T-helper 17 cell (primary cell): ENCODE data around the gene CNN1. TPM values are rescaled to one million over a fixed set of nuclear protein-coding genes. Genes with fewer than 3 reads are reported as not detected.
"Not testable (repeated sequence)": the region's sequence is repeated elsewhere in the genome, so short reads cannot be mapped to it uniquely, and the experiment has no call there.

Experiments
- ATAC-seq: fragments of 150-1000 bp; cut with Tn5 transposase; 2 replicates; pipeline ENCODE4 v1.10.0; 2021; ENCODE audit warnings: mild to moderate bottlenecking, moderate library complexity
- DNase-seq, 3 donors: peaks; one replicate each; pipeline versions ENCODE4 v3.0.0 to v3.0.0-alpha.2; 2020 to 2021
- H3K9me3 ChIP-seq: one replicate; pipeline ENCODE4 v1.7.0; 2013; ENCODE audit warnings: low read length, mild to moderate bottlenecking; ENCODE audit not compliant: control insufficient read depth, poor library complexity, severe bottlenecking
- H3K27ac Mint-ChIP-seq: one replicate; pipeline ENCODE4 v1.8.0; 2022; ENCODE audit warnings: mild to moderate bottlenecking, moderate library complexity, mixed read lengths
- H3K27me3 Mint-ChIP-seq: one replicate; pipeline ENCODE4 v1.8.0; 2022; ENCODE audit warnings: mixed read lengths
- H3K36me3 Mint-ChIP-seq: one replicate; pipeline ENCODE4 v1.8.0; 2022; ENCODE audit warnings: low read depth, mixed read lengths
- H3K4me1 Mint-ChIP-seq: one replicate; pipeline ENCODE4 v1.8.0; 2022; ENCODE audit warnings: mild to moderate bottlenecking, mixed read lengths
- H3K4me3 Mint-ChIP-seq: one replicate; pipeline ENCODE4 v1.8.0; 2022; ENCODE audit warnings: mild to moderate bottlenecking, moderate library complexity, mixed read lengths
- total RNA-seq, 4 donors: library from RNA in 2 of 4; stranded (reverse) in 2 of 4; gene quantifications; one replicate each; pipeline ENCODE4 v1.2.3 and lab custom pipeline; 2022 to 2026

Gene CNN1
- total RNA-seq, 2 donors from 2014 or later, result 2.6 TPM; not detected in 1

DNA sequence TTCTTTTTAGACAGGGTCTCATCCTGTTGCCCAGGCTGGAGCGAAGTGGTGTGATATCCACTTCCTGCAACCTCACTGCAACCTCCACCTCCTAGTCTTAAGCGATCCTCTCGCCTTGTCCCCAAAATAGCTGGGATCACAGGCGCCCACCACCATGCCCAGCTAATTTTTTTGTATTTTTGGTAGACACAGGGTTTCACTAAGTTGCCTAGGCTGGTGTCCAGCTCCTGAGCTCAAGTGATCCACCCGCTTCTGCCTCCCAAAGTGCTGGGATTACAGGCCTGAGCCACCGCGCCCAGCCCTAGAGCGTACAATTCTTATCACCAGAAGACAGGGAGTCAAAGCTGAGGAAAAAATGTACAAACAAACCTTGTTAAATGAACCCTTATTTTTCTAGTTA lies 24.9 kb downstream of the CNN1 start:
- H3K4me1 Mint-ChIP-seq, result peaks cover 13% of the 10 kb centered on the region
- no peaks in the 10 kb centered on the region for H3K27me3 Mint-ChIP-seq
- no peaks in the 10 kb centered on the region for H3K9me3 ChIP-seq
- H3K27ac Mint-ChIP-seq, result no peak overlapping the region
- DNase-seq (no peak), ATAC-seq (no peak)
- no peak overlapping the region for H3K4me3 Mint-ChIP-seq
- peaks cover 5% of the 10 kb centered on the region for H3K36me3 Mint-ChIP-seq

DNA sequence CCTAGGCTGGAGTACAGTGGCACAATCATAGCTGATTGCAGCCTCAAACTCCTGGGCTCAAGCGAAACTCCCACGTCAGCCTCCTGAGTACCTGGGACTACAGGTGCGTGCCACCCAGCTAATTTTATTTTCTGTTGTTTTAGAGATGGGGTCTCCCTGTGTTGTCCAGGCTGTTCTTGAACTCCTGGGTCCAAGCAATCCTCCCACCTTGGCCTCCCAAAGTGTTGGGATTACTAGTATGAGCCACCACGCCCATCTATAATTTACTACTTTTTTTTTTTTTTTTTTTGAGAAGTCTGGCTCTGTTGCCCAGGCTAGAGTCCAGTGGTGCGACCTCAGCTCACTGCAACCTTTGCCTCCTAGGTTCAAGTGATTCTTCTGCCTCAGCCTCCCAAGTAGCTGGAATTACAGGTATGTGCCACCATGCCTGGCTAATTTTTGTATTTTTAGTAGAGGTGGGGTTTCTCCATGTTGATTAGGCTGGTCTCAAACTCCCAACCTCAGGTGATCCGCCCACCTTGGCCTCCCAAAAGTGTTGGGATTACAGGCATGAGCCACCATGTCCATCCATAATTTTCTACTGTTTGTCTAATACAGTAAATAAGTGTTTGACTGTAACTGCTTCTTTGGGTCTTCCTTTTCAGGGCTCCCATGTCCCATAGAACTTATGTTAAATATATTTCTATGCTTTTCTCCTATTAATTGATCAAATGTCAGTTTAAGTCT lies 25.6 kb downstream of the CNN1 start:
- ATAC-seq, H3K9me3 ChIP-seq, H3K27me3 Mint-ChIP-seq, H3K4me3 Mint-ChIP-seq, H3K36me3 Mint-ChIP-seq, DNase-seq: not testable (repeated sequence)
- H3K27ac Mint-ChIP-seq, result peak overlapping the region; percentile 60
- H3K4me1 Mint-ChIP-seq, result peaks cover 10% of the 10 kb centered on the region

GRCh38 chr19:11565649-11565980 lies 27.0 kb downstream of the CNN1 start:
- not testable (repeated sequence) for H3K4me1 Mint-ChIP-seq, ATAC-seq, H3K4me3 Mint-ChIP-seq, H3K27ac Mint-ChIP-seq, H3K9me3 ChIP-seq, H3K27me3 Mint-ChIP-seq, H3K36me3 Mint-ChIP-seq, DNase-seq

DNA sequence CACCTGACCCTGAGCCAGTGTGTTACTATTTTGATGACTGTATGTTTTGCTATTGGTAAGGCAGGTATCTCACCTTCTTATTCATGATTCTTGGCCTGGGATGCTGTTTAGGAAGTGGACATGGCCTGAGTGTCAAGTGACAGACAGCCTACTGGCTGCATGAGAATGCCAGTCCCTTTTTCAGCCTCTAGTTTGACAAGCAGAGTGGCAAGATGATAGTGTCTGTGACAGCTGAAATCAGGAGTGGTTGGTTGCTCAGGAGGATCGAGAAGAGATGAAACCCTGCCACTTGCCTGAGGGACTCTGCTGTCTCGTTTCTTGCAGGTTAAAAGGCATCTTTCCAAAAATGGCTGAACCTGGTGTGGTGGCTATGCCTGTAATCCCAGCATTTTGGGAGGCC lies 27.5 kb downstream of the CNN1 start:
- H3K4me3 Mint-ChIP-seq, result no peak overlapping the region
- H3K27ac Mint-ChIP-seq, result no peak overlapping the region
- H3K36me3 Mint-ChIP-seq, result peaks cover 2% of the 10 kb centered on the region
- H3K27me3 Mint-ChIP-seq, result no peaks in the 10 kb centered on the region
- no peak for ATAC-seq
- DNase-seq, result no peak
- H3K4me1 Mint-ChIP-seq, result peaks cover 2% of the 10 kb centered on the region
- no peaks in the 10 kb centered on the region for H3K9me3 ChIP-seq

DNA sequence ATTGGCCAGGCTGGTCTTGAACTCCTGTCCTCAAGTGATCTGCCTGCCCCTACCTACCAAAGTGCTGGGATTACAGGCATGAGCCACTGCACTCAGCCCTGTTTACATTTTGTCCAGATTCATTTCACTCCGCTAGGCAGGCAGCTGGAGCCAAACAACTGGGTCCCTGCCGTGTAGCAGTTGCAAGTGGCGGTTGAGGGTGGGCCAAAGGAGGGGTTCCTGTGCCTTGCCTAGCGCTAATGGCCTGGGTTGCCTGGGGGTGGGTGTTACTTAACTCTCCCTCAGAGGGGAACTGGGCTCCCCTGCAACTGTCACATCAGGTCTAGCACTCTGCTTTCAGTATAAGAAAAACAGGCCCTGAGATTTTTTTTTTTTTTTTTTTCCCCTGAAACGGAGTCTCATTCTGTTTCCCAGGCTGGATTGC lies 31.4 kb downstream of the CNN1 start:
- peaks cover 2% of the 10 kb centered on the region for H3K36me3 Mint-ChIP-seq
- ATAC-seq, result no peak

GRCh38 chr19:11573354-11573753 lies 34.7 kb downstream of the CNN1 start:
- H3K9me3 ChIP-seq, H3K27me3 Mint-ChIP-seq, DNase-seq, H3K36me3 Mint-ChIP-seq, H3K4me1 Mint-ChIP-seq, ATAC-seq, H3K4me3 Mint-ChIP-seq, H3K27ac Mint-ChIP-seq: not testable (repeated sequence)

More for the DNA sequence above, 31.4 kb downstream of the CNN1 start:
- no peak for DNase-seq
- no peak overlapping the region for H3K4me3 Mint-ChIP-seq
- no peaks in the 10 kb centered on the region for H3K27me3 Mint-ChIP-seq
- H3K27ac Mint-ChIP-seq, result no peak overlapping the region
- H3K9me3 ChIP-seq, result no peaks in the 10 kb centered on the region
- no peaks in the 10 kb centered on the region for H3K4me1 Mint-ChIP-seq

- not testable (repeated sequence) for DNase-seq, H3K27me3 Mint-ChIP-seq, H3K27ac Mint-ChIP-seq, ATAC-seq, H3K4me1 Mint-ChIP-seq, H3K9me3 ChIP-seq, H3K4me3 Mint-ChIP-seq, H3K36me3 Mint-ChIP-seq
Measured at GRCh38 chr19:11573763-11574162, 35.1 kb downstream of the CNN1 start.

GRCh38 chr19:11574689-11575088 lies 36.0 kb downstream of the CNN1 start:
- H3K9me3 ChIP-seq, result no peaks in the 10 kb centered on the region
- Mint-ChIP-seq H3K27me3 (no peaks in the 10 kb centered on the region), H3K4me1 (peaks cover 6% of the 10 kb centered on the region), H3K4me3 (no peak overlapping the region), H3K36me3 (no peaks in the 10 kb centered on the region), H3K27ac (no peak overlapping the region)
- DNase-seq, result no peak
- no peak for ATAC-seq

- H3K9me3 ChIP-seq, result no peaks in the 10 kb centered on the region
- no peaks in the 10 kb centered on the region for H3K27me3 Mint-ChIP-seq
- ATAC-seq, result no peak
Measured at GRCh38 chr19:11576227-11576626, 37.6 kb downstream of the CNN1 start.

GRCh38 chr19:11577451-11578257 lies 39.0 kb downstream of the CNN1 start, which contains the start of gene ACP5:
Gene ACP5, minus strand, starts transcription at chr19:11577645. Its CDS starts 328 bp downstream, at chr19:11577317.
- no peaks in the 10 kb centered on the region for H3K27me3 Mint-ChIP-seq
- peak within 1 kb of the TSS; percentile 75 for H3K4me3 Mint-ChIP-seq
- no peaks in the 10 kb centered on the region for H3K36me3 Mint-ChIP-seq
- no peak within 1 kb of the TSS for H3K27ac Mint-ChIP-seq
- no peak for DNase-seq
- no peaks in the 10 kb centered on the region for H3K9me3 ChIP-seq
- no peak for ATAC-seq
- peaks cover 15% of the 10 kb centered on the region for H3K4me1 Mint-ChIP-seq

More at GRCh38 chr19:11576227-11576626, 37.6 kb downstream of the CNN1 start:
- H3K4me1 Mint-ChIP-seq, result peaks cover 10% of the 10 kb centered on the region
- DNase-seq, result no peak
- no peaks in the 10 kb centered on the region for H3K36me3 Mint-ChIP-seq
- H3K4me3 Mint-ChIP-seq, result peak overlapping the region; percentile 25
- no peak overlapping the region for H3K27ac Mint-ChIP-seq

GRCh38 chr19:11578258-11579142 lies 39.8 kb downstream of the CNN1 start:
- peak; percentile 76 for ATAC-seq
- H3K9me3 ChIP-seq, result no peaks in the 10 kb centered on the region
- H3K4me1 Mint-ChIP-seq, result peaks cover 15% of the 10 kb centered on the region
- no peaks in the 10 kb centered on the region for H3K27me3 Mint-ChIP-seq
- peak overlapping the region; percentile 79 for H3K4me3 Mint-ChIP-seq
- H3K27ac Mint-ChIP-seq, result no peak overlapping the region
- H3K36me3 Mint-ChIP-seq, result no peaks in the 10 kb centered on the region
- DNase-seq, result peak; percentile 16 to 30 (median 18)

DNA sequence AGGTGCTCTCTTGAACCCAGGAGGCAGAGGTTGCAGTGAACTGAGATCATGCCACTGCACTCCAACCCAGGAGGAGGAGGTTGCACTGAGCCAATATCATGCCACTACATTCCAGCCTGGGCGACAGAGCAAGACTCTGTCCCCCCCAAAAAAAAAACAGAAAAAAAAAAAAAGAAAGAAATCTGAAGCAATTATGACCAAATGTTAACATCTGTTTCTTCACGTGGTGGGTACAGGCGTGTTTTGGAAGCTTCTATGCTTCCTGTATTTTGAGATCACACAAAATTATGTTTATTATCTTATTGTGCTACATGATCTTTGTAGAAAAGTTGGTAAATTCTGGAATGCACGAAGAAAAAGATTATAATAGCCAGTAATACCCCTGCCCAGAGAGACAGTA lies 41.5 kb downstream of the CNN1 start:
- H3K9me3 ChIP-seq, result no peaks in the 10 kb centered on the region
- no peak overlapping the region for H3K27ac Mint-ChIP-seq
- ATAC-seq (no peak), DNase-seq (no peak)
- no peaks in the 10 kb centered on the region for H3K27me3 Mint-ChIP-seq
- peaks cover 15% of the 10 kb centered on the region for H3K4me1 Mint-ChIP-seq
- no peak overlapping the region for H3K4me3 Mint-ChIP-seq
- no peaks in the 10 kb centered on the region for H3K36me3 Mint-ChIP-seq

DNA sequence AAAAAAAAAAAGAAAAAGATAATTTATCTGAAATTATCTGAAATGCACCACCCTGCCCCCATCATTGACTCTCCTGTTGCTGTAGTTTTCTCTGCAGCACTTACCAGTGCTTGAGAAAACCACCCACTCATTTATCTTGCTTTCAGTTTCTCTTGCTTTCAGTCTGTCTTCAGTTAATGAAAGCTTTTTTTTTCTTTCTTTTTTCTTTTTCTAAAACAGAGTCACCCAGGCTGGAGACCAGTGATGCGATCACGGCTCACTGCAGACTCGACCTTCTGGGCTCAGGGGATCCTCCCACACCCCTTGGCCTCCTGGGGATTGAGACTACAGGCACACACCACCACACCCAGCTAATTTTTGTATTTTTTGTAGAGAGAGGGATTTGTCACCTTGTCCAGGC lies 43.1 kb downstream of the CNN1 start:
- Mint-ChIP-seq H3K27ac (peak overlapping the region; percentile 89), H3K4me3 (peak overlapping the region; percentile 80), H3K4me1 (peaks cover 15% of the 10 kb centered on the region), H3K27me3 (no peaks in the 10 kb centered on the region), H3K36me3 (no peaks in the 10 kb centered on the region)
- ATAC-seq (peak; percentile 60), DNase-seq (no peak)
- H3K9me3 ChIP-seq, result no peaks in the 10 kb centered on the region
